Sigmoid colon (tissue), 7 donors: ENCODE data around the gene RHOC. TPM values are rescaled to one million over a fixed set of nuclear protein-coding genes. Genes with fewer than 3 reads are reported as not detected.
A peak's percentile ranks its signal among the peaks of the same experiment; 100 is the strongest.

Experiments used
- DNase-seq: peaks from one replicate; pipeline ENCODE4 v3.0.0-alpha.2; 2019
- H3K27ac ChIP-seq, 4 donors: fragments of 200-600 bp; sonication (generic); one replicate each; pipeline ENCODE4 v1.5.1; 2016 to 2019; ENCODE audit warnings: mild to moderate bottlenecking in 1 of 4
- H3K27me3 ChIP-seq, 3 donors: fragments of 200-600 bp; sonication (generic); one replicate each; pipeline ENCODE4 v1.5.1; 2019; ENCODE audit warnings: mild to moderate bottlenecking in 1 of 3
- H3K36me3 ChIP-seq, 4 donors: fragments of 200-600 bp; sonication (generic); one replicate each; pipeline ENCODE4 v1.5.1; 2016 to 2019
- H3K4me1 ChIP-seq, 4 donors: fragments of 200-600 bp; sonication (generic); one replicate each; pipeline ENCODE4 v1.5.1; 2017 to 2019
- H3K4me3 ChIP-seq, 4 donors: fragments of 200-600 bp; sonication (generic); one replicate each; pipeline ENCODE4 v1.5.1; 2017 to 2019; ENCODE audit warnings: mild to moderate bottlenecking in 2 of 4, moderate library complexity in 1 of 4
- H3K9me3 ChIP-seq, 4 donors: fragments of 200-600 bp in 3 of 4; sonication (generic) in 3 of 4; one replicate each; pipeline versions ENCODE4 v1.5.1 to v1.6.1; 2013 to 2019
- CTCF ChIP-seq, 4 experiments: fragments of 450-650 bp in 3 of 4; fragments of 200-600 bp in 1 of 4; IDR thresholded peaks; one replicate each; pipeline ENCODE4 v1.5.1; 2016 to 2019; ENCODE audit warnings: antibody characterized with exemption in 4 of 4, mild to moderate bottlenecking in 3 of 4, moderate library complexity in 2 of 4
- EP300 ChIP-seq, 4 donors: sonication (generic); formaldehyde crosslinking; IDR thresholded peaks; one replicate each; pipeline ENCODE4 v1.6.1; 2017; ENCODE audit warnings: antibody characterized with exemption in 4 of 4
- POLR2A ChIP-seq, 2 donors: fragments of 450-650 bp; IDR thresholded peaks; one replicate each; pipeline ENCODE4 v1.6.1; 2016; ENCODE audit warnings: antibody characterized with exemption in 2 of 2, mild to moderate bottlenecking in 2 of 2, moderate library complexity in 2 of 2
- POLR2AphosphoS5 ChIP-seq, 4 donors: sonication (generic); formaldehyde crosslinking; IDR thresholded peaks; one replicate each; pipeline ENCODE4 v1.6.1; 2017; ENCODE audit warnings: antibody characterized with exemption in 4 of 4
- WGBS, 2 donors: extraction: QIAGEN DNeasy Blood & Tissue Kit; methylation state at CpG; one replicate each; pipeline ENCODE4 v1.1.7; 2013; 5-methylcytosine and 5-hydroxymethylcytosine counted together
- intact Hi-C: fragments of 100-400 bp; cut with DNase I; formaldehyde crosslinking; loops from one replicate; pipeline ENCODE4 v1.15.1; 2023
- polyA plus RNA-seq, 3 donors: library from polyadenylated mRNA; stranded (reverse); fragments of 200-250 nt; gene quantifications; one replicate each; pipeline ENCODE4 v1.2.3, GENCODE V29; 2013
- total RNA-seq, 4 donors: library from RNA; depleted of rRNA; stranded (reverse); fragments of >200 nt; gene quantifications; one replicate each; pipeline ENCODE4 v1.1.0, GENCODE V29; 2016
- donor health status: healthy with polysubstance abuse.
- donor health status: Bipolar disorder and iron deficiency.
- donor health status: healthy.

The RHOC gene
- total RNA-seq: 100 to 1,000 TPM; 181 to 244 (median 192) TPM
- polyA plus RNA-seq: 1,000 to 10,000 TPM in 1 of 3 donors, 100 to 1,000 TPM in 2; 443 to 1,259 (median 789) TPM

- H3K4me3 ChIP-seq: peak within 1 kb of the TSS; percentile 94 to 100 (median 97)
- WGBS, 2 donors: 1 to 4% methylated on average over 61 of the region's 61 CpGs
- H3K27ac ChIP-seq: peak within 1 kb of the TSS; percentile 98 to 99 (median 98)
- H3K36me3 ChIP-seq: peaks cover 0 to 19% (median 3%) of the 10 kb centered on the region in 4 donors
- TF ChIP-seq EP300 (IDR thresholded peaks at IDR 0.05): no peak
- TF ChIP-seq POLR2AphosphoS5 (IDR thresholded peaks at IDR 0.05): peak; percentile 83 to 95 (median 94)
- TF ChIP-seq POLR2A (IDR thresholded peaks at IDR 0.05): peak; percentile 69 to 70
- TF ChIP-seq CTCF (IDR thresholded peaks at IDR 0.05): no peak
- no peaks in the 10 kb centered on the region for H3K9me3 ChIP-seq
- peaks cover 0 to 50% (median 46%) of the 10 kb centered on the region in 4 donors for H3K4me1 ChIP-seq
- H3K27me3 ChIP-seq: no peaks in the 10 kb centered on the region
- intact Hi-C loops: loop anchor here (1.0 to 5.0 kb wide), 5 partner anchors 32 to 316 kb away; partner anchors contain the start of genes CAPZA1, MOV10 and ST7L
- DNase-seq: peak; percentile 85
Observed at GRCh38 chr1:112706505-112707220, at the start of gene RHOC. RHOC (minus strand) TSS chr1:112707127; CDS start chr1:112703799, 3,328 bp downstream.

DNA sequence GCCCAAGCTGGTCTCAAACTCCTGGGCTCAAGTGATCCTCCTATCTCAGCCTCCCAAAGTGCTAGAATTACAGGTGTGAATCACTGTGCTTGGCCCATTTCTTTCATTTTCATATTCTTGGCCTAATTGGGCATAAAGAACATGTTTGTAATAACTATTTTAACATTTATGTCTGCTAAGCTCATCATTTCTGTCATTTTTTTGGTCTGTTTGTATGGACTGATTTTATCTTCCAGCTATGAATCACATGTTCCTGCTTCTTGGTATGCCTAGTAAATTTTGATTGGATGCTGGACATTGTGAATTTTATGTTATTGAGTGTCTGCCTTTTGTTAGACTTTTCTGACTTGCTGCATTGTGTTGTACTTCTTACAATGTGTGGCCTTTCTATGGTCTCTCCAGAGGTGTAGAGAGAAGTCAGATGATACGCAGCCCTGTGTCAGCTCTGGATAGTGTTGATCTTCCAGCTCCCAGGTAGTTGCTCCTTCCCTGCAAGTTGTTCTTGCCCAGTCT is 47.2 kb upstream of the RHOC start:
- Histone ChIP-seq H3K36me3 (no peaks in the 10 kb centered on the region), H3K27me3 (peaks cover 0 to 7% (median 0%) of the 10 kb centered on the region in 3 donors), H3K4me1 (no peaks in the 10 kb centered on the region), H3K4me3 (no peak overlapping the region), H3K27ac (no peak overlapping the region), H3K9me3 (peaks cover 0 to 2% (median 0%) of the 10 kb centered on the region in 4 donors)
- TF ChIP-seq CTCF (IDR thresholded peaks at IDR 0.05) (no peak), POLR2A (IDR thresholded peaks at IDR 0.05) (no peak), EP300 (IDR thresholded peaks at IDR 0.05) (no peak), POLR2AphosphoS5 (IDR thresholded peaks at IDR 0.05) (no peak)
- intact Hi-C loops: no loop called here
- no peak for DNase-seq
- WGBS, 2 donors: 0 to 60% methylated on average over 1 of the region's 1 CpG

GRCh38 chr1:112748396-112748795 is 41.5 kb upstream of the RHOC start:
- 92 to 94% methylated on average over 12 of the region's 12 CpGs for WGBS, 2 donors
- H3K4me1 ChIP-seq: peaks cover 0 to 13% (median 11%) of the 10 kb centered on the region in 4 donors
- H3K36me3 ChIP-seq: no peaks in the 10 kb centered on the region
- H3K4me3 ChIP-seq: no peak overlapping the region
- intact Hi-C loops: no loop called here
- H3K27me3 ChIP-seq: peaks cover 11 to 22% (median 12%) of the 10 kb centered on the region in 3 donors
- DNase-seq: no peak
- no peak overlapping the region for H3K27ac ChIP-seq
- TF ChIP-seq POLR2A (IDR thresholded peaks at IDR 0.05) (no peak), EP300 (IDR thresholded peaks at IDR 0.05) (no peak), POLR2AphosphoS5 (IDR thresholded peaks at IDR 0.05) (no peak), CTCF (IDR thresholded peaks at IDR 0.05) (no peak)
- H3K9me3 ChIP-seq: no peaks in the 10 kb centered on the region

DNA sequence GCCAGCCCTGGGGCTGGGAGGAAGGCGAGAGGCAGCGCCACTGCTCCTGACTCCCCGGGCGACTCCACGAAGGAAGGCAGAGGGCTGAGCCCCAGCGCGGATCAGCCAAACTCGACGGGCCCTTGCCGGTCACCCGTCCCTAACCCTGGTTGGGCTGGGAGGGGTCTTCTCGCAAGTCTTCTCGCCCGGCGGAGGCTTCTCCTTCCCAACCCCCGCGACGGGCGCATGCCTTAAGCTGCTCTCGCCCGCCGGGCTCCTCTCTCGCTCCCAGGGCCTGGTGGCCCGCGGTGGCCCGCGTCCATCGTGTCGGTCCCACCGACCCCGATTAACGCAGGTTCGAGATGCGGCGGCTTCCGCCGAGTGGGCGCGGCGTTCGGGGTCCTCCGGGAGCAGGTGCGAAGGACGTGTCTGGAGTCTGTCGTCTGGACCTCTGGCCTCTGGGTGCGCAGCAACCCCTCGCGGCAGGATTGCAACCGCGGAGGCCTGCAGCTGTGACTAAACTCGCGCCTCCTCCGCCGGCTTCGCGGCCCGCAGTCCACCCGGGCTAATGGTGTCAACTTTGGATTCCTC is 37.2 kb upstream of the RHOC start:
- no peak overlapping the region for H3K27ac ChIP-seq
- H3K4me3 ChIP-seq: peak overlapping the region in 3 of 4 donors; percentile 19 to 41 (median 40)
- peak in 2 of 4 experiments; percentile 49 for TF ChIP-seq CTCF (IDR thresholded peaks at IDR 0.05)
- TF ChIP-seq POLR2AphosphoS5 (IDR thresholded peaks at IDR 0.05): no peak
- WGBS, 2 donors: 4 to 9% methylated on average over 58 of the region's 58 CpGs
- H3K9me3 ChIP-seq: no peaks in the 10 kb centered on the region
- DNase-seq: no peak
- H3K36me3 ChIP-seq: no peaks in the 10 kb centered on the region
- H3K27me3 ChIP-seq: peaks cover 13 to 36% (median 25%) of the 10 kb centered on the region in 3 donors
- H3K4me1 ChIP-seq: peaks cover 0 to 14% (median 11%) of the 10 kb centered on the region in 4 donors
- intact Hi-C loops: no loop called here
